Peyer's patch (tissue), 4 donors: Measurements from ENCODE around the gene MRTFB.

ENCODE experiments used
- POLR2A ChIP-seq, 2 donors: fragments of 450-650 bp; IDR thresholded peaks; one replicate each; pipeline ENCODE4 v1.5.1; 2017; ENCODE audit warnings: antibody characterized with exemption in 2 of 2, mild to moderate bottlenecking in 2 of 2, moderate library complexity in 2 of 2
- TF ChIP-seq, protein P1 (sequence below), 6 experiments: fragments of 450-650 bp in 4 of 6; fragments of 200-600 bp in 2 of 6; sonication (generic) in 1 of 6; IDR thresholded peaks; one replicate each; pipeline ENCODE4 v1.5.1; 2017 to 2019; ENCODE audit warnings: antibody characterized with exemption in 6 of 6, mild to moderate bottlenecking in 3 of 6, moderate library complexity in 1 of 6

DNA sequence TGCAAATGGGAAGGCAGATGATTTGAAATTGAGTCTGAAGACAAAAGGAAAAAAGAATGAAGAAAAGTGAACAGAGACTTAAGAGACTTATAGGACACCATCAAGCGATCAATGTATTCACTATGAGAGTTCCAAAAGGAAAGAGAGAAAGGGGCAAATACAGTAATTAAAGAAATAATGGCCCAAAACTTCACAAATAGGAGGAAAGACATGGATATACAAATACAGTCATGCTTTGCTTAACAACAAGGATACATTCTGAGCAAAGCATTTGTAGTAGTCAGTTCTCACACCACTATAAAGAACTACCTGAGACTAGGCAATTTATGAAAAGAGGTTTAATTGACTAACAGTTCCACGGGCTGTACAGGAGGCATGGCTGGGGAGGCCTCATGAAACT, 152.5 kb downstream of the MRTFB start:
- no peak for TF ChIP-seq POLR2A (IDR thresholded peaks at IDR 0.05)
- TF ChIP-seq, protein P1, sequence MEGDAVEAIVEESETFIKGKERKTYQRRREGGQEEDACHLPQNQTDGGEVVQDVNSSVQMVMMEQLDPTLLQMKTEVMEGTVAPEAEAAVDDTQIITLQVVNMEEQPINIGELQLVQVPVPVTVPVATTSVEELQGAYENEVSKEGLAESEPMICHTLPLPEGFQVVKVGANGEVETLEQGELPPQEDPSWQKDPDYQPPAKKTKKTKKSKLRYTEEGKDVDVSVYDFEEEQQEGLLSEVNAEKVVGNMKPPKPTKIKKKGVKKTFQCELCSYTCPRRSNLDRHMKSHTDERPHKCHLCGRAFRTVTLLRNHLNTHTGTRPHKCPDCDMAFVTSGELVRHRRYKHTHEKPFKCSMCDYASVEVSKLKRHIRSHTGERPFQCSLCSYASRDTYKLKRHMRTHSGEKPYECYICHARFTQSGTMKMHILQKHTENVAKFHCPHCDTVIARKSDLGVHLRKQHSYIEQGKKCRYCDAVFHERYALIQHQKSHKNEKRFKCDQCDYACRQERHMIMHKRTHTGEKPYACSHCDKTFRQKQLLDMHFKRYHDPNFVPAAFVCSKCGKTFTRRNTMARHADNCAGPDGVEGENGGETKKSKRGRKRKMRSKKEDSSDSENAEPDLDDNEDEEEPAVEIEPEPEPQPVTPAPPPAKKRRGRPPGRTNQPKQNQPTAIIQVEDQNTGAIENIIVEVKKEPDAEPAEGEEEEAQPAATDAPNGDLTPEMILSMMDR (IDR thresholded peaks at IDR 0.05), result no peak
